Thoracic aorta (tissue), 2 donors: ENCODE data around the gene PSAP. TPM values are rescaled to one million over a fixed set of nuclear protein-coding genes. Genes with fewer than 3 reads are reported as not detected.

Source experiments
- ATAC-seq: fragments of 150-250 bp; one replicate; pipeline ENCODE4 v1.8.0; 2017; ENCODE audit warnings: low read depth; ENCODE audit not compliant: insufficient number of reproducible peaks, low FRiP score
- DNase-seq: peaks from one replicate; pipeline ENCODE4 v3.0.0-alpha.2; 2020; ENCODE audit warnings: low spot score
- H3K27ac ChIP-seq, 2 donors: fragments of 200-600 bp; sonication (generic); 1 replicate in 1 of 2; 2 replicates in 1 of 2; pipeline ENCODE4 v1.5.1; 2016; ENCODE audit warnings: mild to moderate bottlenecking in 2 of 2, moderate library complexity in 2 of 2
- H3K27me3 ChIP-seq: fragments of 200-600 bp; sonication (generic); replicated peaks from 2 replicates; pipeline ENCODE4 v1.6.0; 2016; ENCODE audit warnings: mild to moderate bottlenecking; ENCODE audit not compliant: insufficient read depth
- H3K36me3 ChIP-seq: fragments of 200-600 bp; sonication (generic); one replicate; pipeline ENCODE4 v1.5.1; 2016
- H3K4me1 ChIP-seq, 2 donors: fragments of 200-600 bp; sonication (generic); 1 replicate in 1 of 2; 2 replicates in 1 of 2; pipeline versions ENCODE4 v1.5.1 to v1.6.0; 2016; ENCODE audit warnings: low read depth in 2 of 2, mild to moderate bottlenecking in 1 of 2; ENCODE audit not compliant: control insufficient read depth in 1 of 2
- H3K4me3 ChIP-seq: fragments of 200-600 bp; sonication (generic); 2 replicates; pipeline ENCODE4 v1.5.1; 2016; ENCODE audit warnings: mild to moderate bottlenecking
- H3K9me3 ChIP-seq: fragments of 200-600 bp; sonication (generic); 2 replicates; pipeline ENCODE4 v1.5.1; 2016
- total RNA-seq, 2 donors: library from RNA; depleted of rRNA; stranded (reverse); fragments of >200 nt; gene quantifications; one replicate each; pipeline versions ENCODE4 v1.1.0 to v1.2.3, GENCODE V29; 2016
- TF ChIP-seq, protein P1 (sequence below): fragments of 200-600 bp; sonication (generic); IDR thresholded peaks from one replicate; pipeline ENCODE4 v1.5.1; 2019; ENCODE audit warnings: antibody characterized with exemption

The PSAP gene
- total RNA-seq, 2 donors from 2014 or later = 1,091 to 1,135 TPM

DNA sequence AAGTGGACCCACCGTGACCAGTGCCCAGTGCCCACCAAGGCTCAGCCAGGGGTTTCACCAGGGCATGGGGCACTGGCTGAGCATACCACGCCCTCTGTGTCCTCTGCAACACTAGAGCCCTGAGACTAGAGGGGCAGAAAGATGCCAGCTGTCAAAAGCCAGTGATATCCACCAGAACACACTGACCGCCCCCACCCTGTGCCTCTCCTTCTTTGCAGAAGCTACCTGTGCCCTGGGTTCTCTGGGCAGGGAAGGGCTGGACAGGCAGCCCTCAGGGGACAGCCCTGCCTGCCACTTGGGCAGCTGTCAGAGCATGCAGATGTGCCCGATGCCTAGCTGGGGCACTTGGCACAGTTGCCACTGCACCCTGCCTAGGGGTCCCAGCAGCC, 78.2 kb downstream of the PSAP start:
- Histone ChIP-seq H3K27me3 (no peaks in the 10 kb centered on the region), H3K27ac (peak overlapping the region; percentile 93 to 98), H3K9me3 (no peaks in the 10 kb centered on the region), H3K36me3 (no peaks in the 10 kb centered on the region), H3K4me3 (peak overlapping the region; percentile 80), H3K4me1 (peaks cover 42 to 57% of the 10 kb centered on the region in 2 donors)
- DNase-seq = no peak
- no peak for ATAC-seq
- TF ChIP-seq, protein P1, sequence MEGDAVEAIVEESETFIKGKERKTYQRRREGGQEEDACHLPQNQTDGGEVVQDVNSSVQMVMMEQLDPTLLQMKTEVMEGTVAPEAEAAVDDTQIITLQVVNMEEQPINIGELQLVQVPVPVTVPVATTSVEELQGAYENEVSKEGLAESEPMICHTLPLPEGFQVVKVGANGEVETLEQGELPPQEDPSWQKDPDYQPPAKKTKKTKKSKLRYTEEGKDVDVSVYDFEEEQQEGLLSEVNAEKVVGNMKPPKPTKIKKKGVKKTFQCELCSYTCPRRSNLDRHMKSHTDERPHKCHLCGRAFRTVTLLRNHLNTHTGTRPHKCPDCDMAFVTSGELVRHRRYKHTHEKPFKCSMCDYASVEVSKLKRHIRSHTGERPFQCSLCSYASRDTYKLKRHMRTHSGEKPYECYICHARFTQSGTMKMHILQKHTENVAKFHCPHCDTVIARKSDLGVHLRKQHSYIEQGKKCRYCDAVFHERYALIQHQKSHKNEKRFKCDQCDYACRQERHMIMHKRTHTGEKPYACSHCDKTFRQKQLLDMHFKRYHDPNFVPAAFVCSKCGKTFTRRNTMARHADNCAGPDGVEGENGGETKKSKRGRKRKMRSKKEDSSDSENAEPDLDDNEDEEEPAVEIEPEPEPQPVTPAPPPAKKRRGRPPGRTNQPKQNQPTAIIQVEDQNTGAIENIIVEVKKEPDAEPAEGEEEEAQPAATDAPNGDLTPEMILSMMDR = no peak

DNA sequence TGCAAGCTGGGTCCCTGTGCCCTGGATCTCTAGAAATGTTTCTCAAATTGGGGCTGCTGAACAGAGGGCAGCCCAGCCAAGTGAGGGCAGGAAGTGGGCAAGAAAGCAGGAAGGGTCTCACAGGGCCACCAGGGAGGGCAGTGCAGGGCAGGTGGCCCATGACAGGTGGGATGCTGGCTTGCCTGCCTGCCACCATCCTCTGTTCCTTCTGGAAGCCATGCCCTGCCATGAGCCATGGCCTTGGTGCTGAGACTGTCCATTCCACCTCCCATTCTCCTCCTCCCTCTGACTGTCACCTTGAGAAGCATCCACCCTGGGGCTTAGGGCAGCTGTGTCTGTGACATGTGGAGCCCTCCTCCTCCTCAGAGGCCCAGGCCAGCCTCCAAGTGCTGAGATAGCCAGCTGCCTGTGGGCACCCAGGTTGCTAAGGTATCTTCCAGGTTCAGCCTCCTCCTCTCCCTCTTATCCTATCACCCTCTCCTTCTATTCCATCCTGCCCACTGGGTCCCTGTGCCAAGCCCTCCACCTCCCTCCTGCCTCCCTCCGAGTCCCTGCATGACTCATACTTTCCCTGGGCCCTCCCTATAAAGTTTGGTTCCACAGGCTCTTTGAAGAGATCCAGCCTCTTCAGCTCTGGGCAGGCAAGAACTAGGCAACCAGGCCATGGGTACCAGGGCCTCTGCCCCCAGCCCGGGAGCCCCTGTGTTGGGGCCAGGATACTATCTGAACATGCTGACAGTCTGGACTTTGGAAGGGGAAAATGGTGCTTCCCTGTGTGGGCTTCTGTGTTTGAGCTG, 79.0 kb downstream of the PSAP start:
- Histone ChIP-seq H3K4me1 (peaks cover 50 to 65% of the 10 kb centered on the region in 2 donors), H3K27ac (peak overlapping the region; percentile 93 to 98), H3K36me3 (no peaks in the 10 kb centered on the region), H3K9me3 (no peaks in the 10 kb centered on the region), H3K27me3 (no peaks in the 10 kb centered on the region), H3K4me3 (peak overlapping the region; percentile 80)
- ATAC-seq (peak; percentile 62), DNase-seq (peak; percentile 61)
- TF ChIP-seq, protein P1 = no peak

DNA sequence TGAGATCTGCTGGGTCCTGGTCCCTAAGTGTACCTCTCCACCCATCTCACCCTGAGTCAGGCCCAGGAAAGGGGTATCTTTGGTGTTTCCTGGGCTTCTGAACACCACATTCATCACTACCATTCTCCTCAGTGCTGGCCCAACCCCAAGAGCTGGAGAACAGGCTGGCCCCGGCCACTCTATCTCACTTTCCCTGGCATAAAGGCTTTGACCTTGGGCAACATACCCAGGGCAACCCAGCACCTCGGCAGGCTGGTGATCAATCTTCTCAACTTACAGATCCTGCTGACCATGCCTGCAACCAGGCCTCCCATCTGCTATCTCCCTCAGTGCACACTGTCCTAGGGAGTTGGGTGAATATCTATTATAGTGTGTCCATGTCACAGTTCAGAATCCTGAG, 79.8 kb downstream of the PSAP start:
- ATAC-seq = no peak
- Histone ChIP-seq H3K9me3 (no peaks in the 10 kb centered on the region), H3K27me3 (no peaks in the 10 kb centered on the region), H3K4me1 (peaks cover 55 to 73% of the 10 kb centered on the region in 2 donors), H3K4me3 (peak overlapping the region; percentile 80), H3K36me3 (no peaks in the 10 kb centered on the region), H3K27ac (peak overlapping the region; percentile 93 to 98)
- TF ChIP-seq, protein P1 = no peak
- no peak for DNase-seq

DNA sequence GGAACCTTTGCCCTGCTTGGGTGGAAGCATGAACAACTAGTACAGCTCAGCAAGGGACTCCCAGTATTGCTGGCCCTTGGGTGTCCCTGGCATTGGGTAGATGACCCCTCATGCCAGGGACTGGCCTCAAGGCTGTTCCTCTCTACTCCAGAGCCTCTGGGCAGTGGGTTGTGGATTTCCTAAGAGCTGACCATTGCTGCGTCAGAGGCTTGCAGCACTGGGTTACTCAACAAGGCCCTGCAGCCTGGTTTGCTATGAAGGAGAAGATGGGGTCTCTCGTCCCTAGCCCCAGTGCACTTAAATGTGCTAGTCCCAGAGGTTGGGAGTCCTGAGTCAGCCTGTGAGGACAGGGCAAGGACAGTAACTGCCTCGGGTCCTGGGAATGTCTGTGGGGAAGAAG, 80.3 kb downstream of the PSAP start:
- Histone ChIP-seq H3K36me3 (no peaks in the 10 kb centered on the region), H3K4me3 (peak overlapping the region; percentile 80), H3K27ac (peak overlapping the region; percentile 93 to 98), H3K9me3 (no peaks in the 10 kb centered on the region), H3K27me3 (no peaks in the 10 kb centered on the region), H3K4me1 (peaks cover 57 to 77% of the 10 kb centered on the region in 2 donors)
- DNase-seq = no peak
- TF ChIP-seq, protein P1 = no peak
- no peak for ATAC-seq

DNA sequence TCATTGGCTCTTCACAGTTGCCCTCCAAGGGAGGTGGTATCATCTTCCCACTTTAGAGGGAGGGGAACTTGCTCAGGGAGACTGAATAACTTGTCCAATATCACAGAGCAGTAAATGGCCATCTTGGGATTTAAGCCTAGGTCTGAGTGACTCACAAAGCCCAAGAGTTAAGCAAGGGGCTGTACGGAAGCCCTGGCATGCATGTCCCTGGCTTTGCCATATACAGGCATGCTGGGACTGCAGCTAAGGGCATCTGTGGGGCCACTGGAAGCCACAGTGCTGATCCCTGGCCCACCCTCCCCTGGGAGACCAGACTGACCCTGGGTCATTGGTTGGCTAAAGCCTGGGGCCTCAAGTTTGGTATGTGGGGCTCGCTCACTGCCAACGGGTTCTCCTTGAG, 80.8 kb downstream of the PSAP start:
- DNase-seq (no peak), ATAC-seq (no peak)
- Histone ChIP-seq H3K9me3 (no peaks in the 10 kb centered on the region), H3K36me3 (no peaks in the 10 kb centered on the region), H3K27me3 (no peaks in the 10 kb centered on the region), H3K4me3 (peak overlapping the region; percentile 80), H3K4me1 (peaks cover 62 to 82% of the 10 kb centered on the region in 2 donors), H3K27ac (peak overlapping the region; percentile 93 to 98)
- TF ChIP-seq, protein P1 = no peak
